Glomerular endothelial cell (primary cell): ENCODE measurements around the gene CPEB4. TPM values are rescaled to one million over a fixed set of nuclear protein-coding genes. Genes with fewer than 3 reads are reported as not detected.

Experiments used
- DNase-seq: peaks from one replicate; pipeline ENCODE4 v3.0.0-alpha.2; 2011; ENCODE audit warnings: low read depth, low spot score; ENCODE audit errors: extremely low read depth
- total RNA-seq: library from RNA; depleted of rRNA; stranded (reverse); fragments of >200 nt; gene quantifications from 2 replicates; pipeline ENCODE4 v1.2.3, GENCODE V29; 2015

CPEB4 gene
- total RNA-seq: 11.1 and 12.4 TPM in 2 replicates

GRCh38 chr5:173887610-173888472, at the start of gene CPEB4:
TSS of gene CPEB4 (plus strand) at chr5:173888349. CDS start at chr5:173889734, 1,385 bp downstream.
- peak; percentile 93 for DNase-seq

- DNase-seq: no peak
Measured at GRCh38 chr5:173839117-173839713, 48.9 kb upstream of the CPEB4 start.

- no peak for DNase-seq
Measured at GRCh38 chr5:173840111-173840983, 47.8 kb upstream of the CPEB4 start.

- DNase-seq: no peak
Measured at GRCh38 chr5:173841710-173842109, 46.4 kb upstream of the CPEB4 start.

- DNase-seq: no peak
Measured at GRCh38 chr5:173843794-173844193, 44.4 kb upstream of the CPEB4 start.

GRCh38 chr5:173845321-173845720, 42.8 kb upstream of the CPEB4 start:
- DNase-seq: no peak

GRCh38 chr5:173846929-173847501, 41.1 kb upstream of the CPEB4 start:
- no peak for DNase-seq

- DNase-seq: no peak
Measured at GRCh38 chr5:173848986-173849596, 39.1 kb upstream of the CPEB4 start.

GRCh38 chr5:173849908-173850307, 38.2 kb upstream of the CPEB4 start:
- no peak for DNase-seq

- no peak for DNase-seq
Measured at GRCh38 chr5:173850659-173851058, 37.5 kb upstream of the CPEB4 start.

GRCh38 chr5:173851595-173852243, 36.4 kb upstream of the CPEB4 start:
- DNase-seq: no peak

- no peak for DNase-seq
Measured at GRCh38 chr5:173852790-173853359, 35.3 kb upstream of the CPEB4 start.

- no peak for DNase-seq
Measured at GRCh38 chr5:173853370-173854131, 34.6 kb upstream of the CPEB4 start.

- no peak for DNase-seq
Measured at GRCh38 chr5:173855162-173855994, 32.8 kb upstream of the CPEB4 start.

- no peak for DNase-seq
Measured at GRCh38 chr5:173855995-173856656, 32.0 kb upstream of the CPEB4 start.

GRCh38 chr5:173857234-173857633, 30.9 kb upstream of the CPEB4 start:
- DNase-seq: no peak

GRCh38 chr5:173858021-173858669, 30.0 kb upstream of the CPEB4 start:
- DNase-seq: no peak
